Neuronal stem cell (in vitro differentiated cells): ENCODE results near the gene GTF2H1.

Source experiments
- DNase-seq: peaks from one replicate; pipeline ENCODE4 v3.0.0-alpha.2; 2013; ENCODE audit warnings: low spot score
- H2AFZ ChIP-seq: one replicate; pipeline ENCODE4 v1.6.1; 2013; ENCODE audit warnings: mild to moderate bottlenecking, low read length, inconsistent platforms
- H2AK5ac ChIP-seq: 2 replicates; pipeline ENCODE4 v1.6.1; 2013; ENCODE audit warnings: low read depth, mild to moderate bottlenecking, inconsistent platforms, low read length, moderate library complexity, mixed read lengths
- H2BK120ac ChIP-seq: 2 replicates; pipeline ENCODE4 v1.6.1; 2013; ENCODE audit warnings: low read depth, mild to moderate bottlenecking, inconsistent platforms, low read length, moderate library complexity, mixed read lengths
- H2BK12ac ChIP-seq: one replicate; pipeline ENCODE4 v1.6.1; 2013; ENCODE audit warnings: low read length, inconsistent platforms
- H2BK15ac ChIP-seq: 2 replicates; pipeline ENCODE4 v1.6.1; 2013; ENCODE audit warnings: mild to moderate bottlenecking, low read length, inconsistent platforms, mixed read lengths
- H2BK5ac ChIP-seq: one replicate; pipeline ENCODE4 v1.6.1; 2013; ENCODE audit warnings: inconsistent platforms, mild to moderate bottlenecking, low read length, moderate library complexity
- H3K14ac ChIP-seq: one replicate; pipeline ENCODE4 v1.6.1; 2013; ENCODE audit warnings: low read length, inconsistent platforms
- H3K18ac ChIP-seq: 2 replicates; pipeline ENCODE4 v1.6.1; 2013; ENCODE audit warnings: low read length, inconsistent platforms
- H3K23ac ChIP-seq: 2 replicates; pipeline ENCODE4 v1.6.1; 2013; ENCODE audit warnings: low read depth, mild to moderate bottlenecking, mixed read lengths, low read length, inconsistent platforms; ENCODE audit not compliant: poor library complexity
- H3K27ac ChIP-seq: replicated peaks from 3 replicates; pipeline ENCODE4 v1.5.1; 2013; ENCODE audit warnings: low read length, inconsistent platforms
- H3K27me3 ChIP-seq, 3 experiments: 2 replicates each; pipeline ENCODE4 v1.6.1; 2013; ENCODE audit warnings: low read length in 3 of 3, mild to moderate bottlenecking in 2 of 3, inconsistent platforms in 1 of 3, low read depth in 1 of 3, mixed read lengths in 1 of 3, moderate library complexity in 1 of 3; ENCODE audit not compliant: control insufficient read depth in 3 of 3, insufficient read depth in 3 of 3
- H3K36me3 ChIP-seq, 2 donors: replicated peaks in 1 of 2; 2 replicates each; pipeline ENCODE4 v1.6.1; 2013; ENCODE audit warnings: low read length in 2 of 2; ENCODE audit not compliant: control insufficient read depth in 2 of 2, insufficient read depth in 2 of 2
- H3K4ac ChIP-seq: 2 replicates; pipeline ENCODE4 v1.6.1; 2013; ENCODE audit warnings: inconsistent platforms, mild to moderate bottlenecking, low read length, moderate library complexity
- H3K4me1 ChIP-seq, 2 donors: 1 replicate in 1 of 2; 2 replicates in 1 of 2; pipeline ENCODE4 v1.6.1; 2013; ENCODE audit warnings: low read length in 2 of 2, low read depth in 1 of 2; ENCODE audit not compliant: control insufficient read depth in 2 of 2, insufficient read depth in 1 of 2
- H3K4me2 ChIP-seq: one replicate; pipeline ENCODE4 v1.6.1; 2013; ENCODE audit warnings: mild to moderate bottlenecking, low read length, inconsistent platforms; ENCODE audit not compliant: insufficient read depth, poor library complexity, severe bottlenecking
- H3K4me3 ChIP-seq, 2 donors: 2 replicates each; pipeline ENCODE4 v1.5.1; 2013; ENCODE audit warnings: low read length in 2 of 2, mild to moderate bottlenecking in 2 of 2, inconsistent platforms in 1 of 2, moderate library complexity in 1 of 2
- H3K79me1 ChIP-seq: one replicate; pipeline ENCODE4 v1.6.1; 2013; ENCODE audit warnings: low read depth, mild to moderate bottlenecking, inconsistent platforms, low read length, moderate library complexity
- H3K9ac ChIP-seq: one replicate; pipeline ENCODE4 v1.6.1; 2013; ENCODE audit warnings: mild to moderate bottlenecking, low read depth, low read length, inconsistent platforms; ENCODE audit not compliant: poor library complexity
- H3K9me3 ChIP-seq, 2 donors: replicated peaks in 1 of 2; 2 replicates each; pipeline versions ENCODE3 to v1.6.1; 2013; ENCODE audit warnings: low read length in 2 of 2, mild to moderate bottlenecking in 2 of 2, inconsistent platforms in 1 of 2, low read depth in 1 of 2, mixed read lengths in 1 of 2, moderate library complexity in 1 of 2; ENCODE audit not compliant: control insufficient read depth in 2 of 2, insufficient read depth in 1 of 2
- H4K8ac ChIP-seq: one replicate; pipeline ENCODE4 v1.6.1; 2013; ENCODE audit warnings: low read depth, mild to moderate bottlenecking, inconsistent platforms, low read length, moderate library complexity
- H4K91ac ChIP-seq: one replicate; pipeline ENCODE4 v1.6.1; 2013; ENCODE audit warnings: low read length, low read depth, mild to moderate bottlenecking, inconsistent platforms; ENCODE audit not compliant: poor library complexity
- WGBS, 2 donors: extraction: QIAGEN DNeasy Blood & Tissue Kit; methylation state at CpG; one replicate each; pipeline ENCODE4 v1.1.7; 2013; ENCODE audit warnings: missing lambda C conversion rate in 2 of 2, mixed read lengths in 1 of 2; ENCODE audit not compliant: insufficient read length in 2 of 2, insufficient replicate concordance in 1 of 2; ENCODE audit errors: extremely low coverage in 2 of 2; 5-methylcytosine and 5-hydroxymethylcytosine counted together

Gene GTF2H1

DNA sequence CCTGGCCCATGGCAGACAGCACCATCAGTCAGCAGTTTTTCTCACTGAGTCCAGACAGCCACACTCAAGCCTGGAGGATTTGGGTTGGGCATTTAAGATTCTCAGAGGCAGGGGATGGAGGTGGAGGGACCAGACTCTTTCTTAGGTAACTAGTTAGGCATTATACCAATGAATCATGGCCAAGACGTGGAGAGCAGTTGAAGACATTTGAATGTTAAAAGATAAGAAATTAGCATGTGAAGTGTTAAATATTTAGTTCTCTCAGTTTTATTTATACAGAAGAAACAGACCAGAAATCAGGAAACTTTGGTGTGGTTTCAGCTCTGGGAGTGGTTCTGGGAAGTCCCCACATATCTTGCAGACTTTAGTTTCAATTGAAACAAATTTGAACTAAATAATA lies 9.9 kb downstream of the GTF2H1 start:
- no CpG with 5 or more reads among the region's 1 CpG for WGBS, 2 donors
- H3K27ac ChIP-seq, result no peak overlapping the region
- H3K23ac ChIP-seq, result no peak overlapping the region
- no peak overlapping the region for H2BK120ac ChIP-seq
- no peak overlapping the region for H3K4ac ChIP-seq
- no peak overlapping the region for H2AFZ ChIP-seq
- no peaks in the 10 kb centered on the region for H3K4me1 ChIP-seq
- no peak overlapping the region for H3K14ac ChIP-seq
- no peaks in the 10 kb centered on the region for H3K79me1 ChIP-seq
- no peak overlapping the region for H3K4me2 ChIP-seq
- H2BK5ac ChIP-seq, result no peak overlapping the region
- H2BK12ac ChIP-seq, result no peak overlapping the region
- no peak for DNase-seq
- H3K27me3 ChIP-seq, result no peaks in the 10 kb centered on the region
- no peak overlapping the region for H3K4me3 ChIP-seq
- H3K36me3 ChIP-seq, result peaks cover 15 to 88% of the 10 kb centered on the region in 2 donors
- H2AK5ac ChIP-seq, result no peak overlapping the region
- H2BK15ac ChIP-seq, result no peak overlapping the region
- no peak overlapping the region for H3K18ac ChIP-seq
- no peak overlapping the region for H4K8ac ChIP-seq
- H4K91ac ChIP-seq, result no peak overlapping the region
- no peak overlapping the region for H3K9ac ChIP-seq
- no peaks in the 10 kb centered on the region for H3K9me3 ChIP-seq

DNA sequence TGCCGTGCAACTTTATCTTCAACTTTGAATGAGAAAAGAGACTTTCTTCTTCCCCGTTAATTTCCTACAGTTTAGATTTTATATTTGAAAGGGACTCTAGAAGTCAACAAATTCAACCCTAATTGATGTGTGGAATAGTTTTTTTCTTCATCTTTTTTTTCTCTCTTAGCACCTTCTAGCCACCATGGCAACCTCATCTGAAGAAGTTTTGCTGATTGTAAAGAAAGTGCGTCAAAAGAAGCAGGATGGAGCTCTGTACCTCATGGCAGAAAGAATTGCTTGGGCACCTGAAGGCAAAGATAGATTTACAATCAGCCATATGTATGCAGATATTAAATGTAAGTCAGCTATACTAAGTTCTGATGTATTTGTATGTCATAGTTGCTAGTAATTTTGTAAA lies 10.5 kb downstream of the GTF2H1 start:
- Histone ChIP-seq H3K23ac (no peak overlapping the region), H2AK5ac (no peak overlapping the region), H2BK15ac (no peak overlapping the region), H3K14ac (no peak overlapping the region), H3K9me3 (no peaks in the 10 kb centered on the region), H3K9ac (no peak overlapping the region), H3K27ac (no peak overlapping the region), H3K4me3 (no peak overlapping the region), H3K4me1 (no peaks in the 10 kb centered on the region), H2BK12ac (no peak overlapping the region), H2BK120ac (no peak overlapping the region), H3K36me3 (peaks cover 13 to 88% of the 10 kb centered on the region in 2 donors), H2BK5ac (no peak overlapping the region), H3K4me2 (no peak overlapping the region), H3K18ac (no peak overlapping the region), H4K91ac (no peak overlapping the region), H4K8ac (no peak overlapping the region), H3K4ac (no peak overlapping the region), H2AFZ (no peak overlapping the region), H3K27me3 (no peaks in the 10 kb centered on the region), H3K79me1 (no peaks in the 10 kb centered on the region)
- WGBS, 2 donors, result no CpG with 5 or more reads among the region's 3 CpGs
- DNase-seq, result no peak

DNA sequence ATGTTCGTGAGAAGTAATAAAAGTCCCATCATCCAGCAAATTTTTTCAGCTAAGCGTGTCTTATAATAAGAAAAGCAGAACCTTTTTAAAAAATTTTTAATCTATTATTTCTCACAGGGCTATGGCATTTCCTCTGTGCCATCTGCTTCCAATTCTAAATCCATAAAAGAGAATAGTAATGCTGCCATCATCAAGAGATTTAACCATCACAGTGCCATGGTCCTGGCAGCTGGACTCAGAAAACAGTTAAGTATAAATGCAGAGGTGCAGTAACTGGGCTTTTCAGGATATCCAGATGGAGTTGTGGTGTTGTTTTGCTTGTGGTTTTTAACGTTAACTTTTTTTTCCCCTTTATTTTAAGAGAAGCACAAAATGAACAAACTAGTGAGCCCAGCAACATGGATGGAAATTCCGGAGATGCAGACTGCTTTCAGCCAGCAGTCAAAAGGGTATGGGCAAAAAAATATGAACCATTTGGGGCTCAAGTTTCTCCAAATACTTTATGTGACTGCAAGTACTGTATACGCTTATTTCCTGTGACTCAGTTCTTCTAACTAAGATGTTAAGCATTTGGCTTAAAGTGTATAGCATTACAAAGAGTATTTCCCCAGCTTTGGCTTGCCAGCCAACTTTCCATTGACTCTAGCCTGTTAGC lies 25.2 kb downstream of the GTF2H1 start:
- no peaks in the 10 kb centered on the region for H3K9me3 ChIP-seq
- no CpG with 5 or more reads among the region's 5 CpGs for WGBS, 2 donors
- no peak overlapping the region for H2AK5ac ChIP-seq
- no peaks in the 10 kb centered on the region for H3K4me1 ChIP-seq
- no peak overlapping the region for H3K4ac ChIP-seq
- no peak overlapping the region for H3K23ac ChIP-seq
- no peak overlapping the region for H3K4me3 ChIP-seq
- H3K14ac ChIP-seq, result no peak overlapping the region
- no peak overlapping the region for H2BK12ac ChIP-seq
- H3K79me1 ChIP-seq, result no peaks in the 10 kb centered on the region
- no peak overlapping the region for H2BK120ac ChIP-seq
- H4K8ac ChIP-seq, result no peak overlapping the region
- peaks cover 6 to 87% of the 10 kb centered on the region in 2 donors for H3K36me3 ChIP-seq
- H3K4me2 ChIP-seq, result no peak overlapping the region
- H3K27ac ChIP-seq, result no peak overlapping the region
- H2AFZ ChIP-seq, result no peak overlapping the region
- H3K27me3 ChIP-seq, result no peaks in the 10 kb centered on the region
- no peak overlapping the region for H3K18ac ChIP-seq
- H2BK5ac ChIP-seq, result no peak overlapping the region
- no peak for DNase-seq
- no peak overlapping the region for H2BK15ac ChIP-seq
- H3K9ac ChIP-seq, result no peak overlapping the region
- no peak overlapping the region for H4K91ac ChIP-seq

DNA sequence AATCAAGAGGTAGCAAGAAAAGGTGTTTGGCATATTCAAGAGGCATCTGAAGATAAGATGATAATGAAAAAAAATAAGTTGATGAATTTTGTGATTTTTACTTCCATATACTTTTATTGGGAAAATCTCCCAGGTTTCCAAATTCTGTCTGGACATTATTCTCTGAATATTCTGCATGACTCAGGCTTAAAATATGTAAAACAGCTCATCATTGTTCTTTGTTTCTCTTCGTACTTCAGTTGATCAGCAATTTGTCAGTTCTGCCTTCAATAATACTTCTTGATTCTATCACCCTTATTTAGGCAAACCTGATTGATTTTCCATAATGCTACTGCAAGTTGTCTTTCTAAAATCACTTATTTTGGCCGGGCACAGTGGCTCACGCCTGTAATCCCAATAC lies 30.2 kb downstream of the GTF2H1 start:
- Histone ChIP-seq H3K9ac (no peak overlapping the region), H3K18ac (no peak overlapping the region), H2AK5ac (no peak overlapping the region), H3K23ac (no peak overlapping the region), H3K27ac (no peak overlapping the region), H3K27me3 (no peaks in the 10 kb centered on the region), H3K4ac (no peak overlapping the region), H3K4me3 (no peak overlapping the region), H3K4me1 (no peaks in the 10 kb centered on the region), H3K36me3 (peaks cover 7 to 89% of the 10 kb centered on the region in 2 donors), H3K14ac (no peak overlapping the region), H3K79me1 (no peaks in the 10 kb centered on the region), H3K9me3 (no peaks in the 10 kb centered on the region), H2BK12ac (no peak overlapping the region), H2BK15ac (no peak overlapping the region), H3K4me2 (no peak overlapping the region), H4K8ac (no peak overlapping the region), H2BK5ac (no peak overlapping the region), H4K91ac (no peak overlapping the region), H2AFZ (no peak overlapping the region), H2BK120ac (no peak overlapping the region)
- no CpG with 5 or more reads among the region's 3 CpGs for WGBS, 2 donors
- DNase-seq, result no peak
